ENCODE measurements around the gene ACOT8. TPM values are rescaled to one million over a fixed set of nuclear protein-coding genes. Genes with fewer than 3 reads are reported as not detected.

Gene ACOT8
- polyA plus RNA-seq, 2 of the 4 experiments (the other 2 are of a cell fraction): 14.0 to 18.5 TPM

GRCh38 chr20:45893831-45894230 is 36.6 kb upstream of the ACOT8 start:
- FAIRE-seq (no peak), ATAC-seq (no peak), DNase-seq (ENCODE audit: low read depth in 1 of 2, low spot score in 1 of 2) (no peak)
- ChIA-PET CTCF (interaction anchor here (0.7 to 2.6 kb wide), 4 partner anchors 10 to 95 kb away, joined by 3 to 9 read pairs (median 4); no protein-coding TSS in a partner anchor), POLR2A (interaction anchor here (1.3 to 2.1 kb wide), 2 partner anchors 11 to 40 kb away, joined by 3 to 9 read pairs; partner anchors contain the start of gene PCIF1)
- H3K9me3 ChIP-seq: no peaks in the 10 kb centered on the region
- no peak overlapping the region for H3K4me3 ChIP-seq
- TF ChIP-seq EHMT2 (IDR thresholded peaks at IDR 0.05; ENCODE audit: low read depth) (no peak), CHD2 (IDR thresholded peaks at IDR 0.05; ENCODE audit: low read length, partially characterized antibody) (no peak), ELK1 (IDR thresholded peaks at IDR 0.05; ENCODE audit: low read depth, low read length) (no peak), EP300 (IDR thresholded peaks at IDR 0.05) (no peak), RFX5 (IDR thresholded peaks at IDR 0.05) (no peak), NFE2L2 (conservative IDR thresholded peaks at IDR 0.05; ENCODE audit: low read length) (no peak), POLR2AphosphoS2 (conservative IDR thresholded peaks at IDR 0.05; ENCODE audit: low read length) (no peak), CBX8 (IDR thresholded peaks at IDR 0.05) (no peak), FOSL2 (IDR thresholded peaks at IDR 0.05) (no peak), FOSL2 (CRISPR knock-in tag; IDR thresholded peaks at IDR 0.05) (no peak), HOXB13 (CRISPR knock-in tag; IDR thresholded peaks at IDR 0.05; ENCODE audit: low read depth) (no peak), RARB (CRISPR knock-in tag; IDR thresholded peaks at IDR 0.05) (no peak), TFCP2L1 (CRISPR knock-in tag; IDR thresholded peaks at IDR 0.05) (no peak), FOXS1 (CRISPR knock-in tag; IDR thresholded peaks at IDR 0.05) (no peak), POLR2A (IDR thresholded peaks at IDR 0.05; ENCODE audit: low read length) (no peak)
- TF ChIP-seq, protein P1, sequence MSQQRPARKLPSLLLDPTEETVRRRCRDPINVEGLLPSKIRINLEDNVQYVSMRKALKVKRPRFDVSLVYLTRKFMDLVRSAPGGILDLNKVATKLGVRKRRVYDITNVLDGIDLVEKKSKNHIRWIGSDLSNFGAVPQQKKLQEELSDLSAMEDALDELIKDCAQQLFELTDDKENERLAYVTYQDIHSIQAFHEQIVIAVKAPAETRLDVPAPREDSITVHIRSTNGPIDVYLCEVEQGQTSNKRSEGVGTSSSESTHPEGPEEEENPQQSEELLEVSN (IDR thresholded peaks at IDR 0.05; ENCODE audit: borderline replicate concordance, low read depth): no peak
- peaks cover 14% of the 10 kb centered on the region for H3K4me1 ChIP-seq
- no peak overlapping the region for H3K27ac ChIP-seq
- 80% methylated on average over 4 of the region's 4 CpGs for WGBS (ENCODE audit: missing lambda C conversion rate)
- H3K4me2 ChIP-seq: no peak overlapping the region

- no peak for DNase-seq (ENCODE audit: low read depth in 1 of 2, low spot score in 1 of 2)
- POLR2A ChIA-PET: interaction anchor here (1.3 to 2.1 kb wide), 2 partner anchors 12 to 41 kb away, joined by 4 to 9 read pairs; partner anchors contain the start of genes PCIF1 and ZSWIM1
- CTCF ChIA-PET: interaction anchor here (0.7 to 2.6 kb wide), 9 partner anchors 11 to 76 kb away, joined by 3 to 9 read pairs (median 5); no protein-coding TSS in a partner anchor
- FAIRE-seq: no peak
- H3K9me3 ChIP-seq: no peaks in the 10 kb centered on the region
- H3K27ac ChIP-seq: no peak overlapping the region
- TF ChIP-seq CHD2 (IDR thresholded peaks at IDR 0.05; ENCODE audit: low read length, partially characterized antibody) (no peak), RCOR1 (IDR thresholded peaks at IDR 0.05; ENCODE audit: low read depth, low read length) (no peak), CTCF (IDR thresholded peaks at IDR 0.05) (no peak), EP300 (IDR thresholded peaks at IDR 0.05) (no peak), HEYL (CRISPR knock-in tag; IDR thresholded peaks at IDR 0.05) (no peak), SMC3 (IDR thresholded peaks at IDR 0.05) (no peak)
- H3K4me1 ChIP-seq: peaks cover 14% of the 10 kb centered on the region
- ATAC-seq: no peak
- H3K4me3 ChIP-seq: no peak overlapping the region
- 79% methylated on average over 4 of the region's 4 CpGs for WGBS (ENCODE audit: missing lambda C conversion rate)
- no peak overlapping the region for H3K4me2 ChIP-seq
These were observed 35.8 kb upstream of the ACOT8 start for GRCh38 chr20:45892828-45893500.

Measured in A549 (cell line).